GM13976 (cell line): ENCODE results near the gene MOBP.

Experiments used
- DNase-seq: peaks from one replicate; pipeline ENCODE4 v3.0.0; 2012; ENCODE audit warnings: low spot score
- CTCF ChIP-seq: IDR thresholded peaks from 2 replicates; pipeline ENCODE4 v1.5.1; 2012; ENCODE audit warnings: borderline replicate concordance, mild to moderate bottlenecking; ENCODE audit not compliant: insufficient read depth; ENCODE audit errors: extremely low read depth, missing control alignments, control extremely low read depth
- in situ Hi-C: fragments of 300-500 bp; cut with MboI; formaldehyde crosslinking; loops from one replicate; pipeline ENCODE4 v1.12.0; 2022; ENCODE audit warnings: low sequenced_read_pairs, mixed read lengths, inconsistent platforms; ENCODE audit not compliant: unreplicated experiment

MOBP gene

GRCh38 chr3:39485547-39485946 is 18.1 kb downstream of the MOBP start:
- in situ Hi-C loops, result no loop called here

GRCh38 chr3:39491014-39491413 is 23.5 kb downstream of the MOBP start:
- no peak for DNase-seq
- no peak for TF ChIP-seq CTCF

More at GRCh38 chr3:39485547-39485946, 18.1 kb downstream of the MOBP start:
- TF ChIP-seq CTCF, result no peak
- DNase-seq, result no peak

GRCh38 chr3:39491733-39492350 is 24.4 kb downstream of the MOBP start:
- in situ Hi-C loops, result no loop called here
- no peak for DNase-seq
- TF ChIP-seq CTCF, result no peak

More at GRCh38 chr3:39491014-39491413, 23.5 kb downstream of the MOBP start:
- in situ Hi-C loops, result no loop called here

- no peak for DNase-seq
- in situ Hi-C loops, result no loop called here
- TF ChIP-seq CTCF, result no peak
Observed at GRCh38 chr3:39494781-39495180, 27.3 kb downstream of the MOBP start.

- in situ Hi-C loops, result no loop called here
Observed at GRCh38 chr3:39497753-39498152, 30.3 kb downstream of the MOBP start.

GRCh38 chr3:39499651-39500273 is 32.3 kb downstream of the MOBP start:
- TF ChIP-seq CTCF, result no peak
- DNase-seq, result no peak
- in situ Hi-C loops, result no loop called here

More at GRCh38 chr3:39497753-39498152, 30.3 kb downstream of the MOBP start:
- DNase-seq, result no peak
- TF ChIP-seq CTCF, result no peak
